Hematopoietic multipotent progenitor cell treated with erythropoietin and hydrocortisone succinate and interleukin-3 and kit ligand, for 15 days (in vitro differentiated cells): ENCODE measurements around the gene TNK2.
A peak's percentile ranks its signal among the peaks of the same experiment; 100 is the strongest.

Source experiments
- DNase-seq: peaks from one replicate; pipeline ENCODE4 v3.0.0-alpha.2; 2015; ENCODE audit warnings: low spot score

The TNK2 gene

DNA sequence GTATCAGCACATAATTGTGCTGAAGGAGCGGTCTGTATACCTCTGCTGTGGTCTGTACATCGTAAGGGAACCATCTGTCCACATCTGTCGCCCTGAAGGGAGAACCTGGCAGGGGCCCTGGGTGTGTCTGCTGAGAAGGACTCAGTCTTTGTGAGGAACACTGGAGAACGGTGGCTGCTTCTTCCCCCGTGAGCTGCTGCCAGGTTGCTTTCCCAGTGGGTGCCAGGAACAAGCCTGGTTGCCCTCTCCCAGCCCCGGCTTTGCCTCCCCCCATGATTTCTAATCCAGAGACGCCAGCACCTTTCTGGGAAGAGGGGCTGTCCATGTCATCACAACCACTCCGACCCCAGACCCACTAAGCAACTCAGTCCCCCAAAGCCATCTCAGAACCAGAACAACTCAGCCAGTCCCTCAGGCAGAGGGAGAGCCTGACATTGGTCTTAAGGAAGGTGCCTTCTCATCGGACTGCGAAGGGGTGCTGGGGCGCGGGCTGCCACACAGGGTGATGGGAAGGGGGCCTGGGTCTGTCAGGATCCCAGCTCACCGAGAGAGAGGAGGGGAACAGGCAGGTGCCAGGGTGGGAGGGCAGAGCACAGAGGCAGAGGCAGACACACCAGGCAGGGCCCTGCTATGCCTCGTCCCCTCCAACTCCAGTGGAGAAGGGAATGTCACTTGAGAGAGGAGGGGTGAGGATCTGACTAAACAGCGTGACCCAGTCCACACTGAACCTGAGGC is 8.5 kb downstream of the TNK2 start:
- DNase-seq: no peak

- DNase-seq: no peak
Measured at GRCh38 chr3:195897853-195898415, 10.4 kb downstream of the TNK2 start.

GRCh38 chr3:195897081-195897852 is 11.1 kb downstream of the TNK2 start:
- peak; percentile 57 for DNase-seq

DNA sequence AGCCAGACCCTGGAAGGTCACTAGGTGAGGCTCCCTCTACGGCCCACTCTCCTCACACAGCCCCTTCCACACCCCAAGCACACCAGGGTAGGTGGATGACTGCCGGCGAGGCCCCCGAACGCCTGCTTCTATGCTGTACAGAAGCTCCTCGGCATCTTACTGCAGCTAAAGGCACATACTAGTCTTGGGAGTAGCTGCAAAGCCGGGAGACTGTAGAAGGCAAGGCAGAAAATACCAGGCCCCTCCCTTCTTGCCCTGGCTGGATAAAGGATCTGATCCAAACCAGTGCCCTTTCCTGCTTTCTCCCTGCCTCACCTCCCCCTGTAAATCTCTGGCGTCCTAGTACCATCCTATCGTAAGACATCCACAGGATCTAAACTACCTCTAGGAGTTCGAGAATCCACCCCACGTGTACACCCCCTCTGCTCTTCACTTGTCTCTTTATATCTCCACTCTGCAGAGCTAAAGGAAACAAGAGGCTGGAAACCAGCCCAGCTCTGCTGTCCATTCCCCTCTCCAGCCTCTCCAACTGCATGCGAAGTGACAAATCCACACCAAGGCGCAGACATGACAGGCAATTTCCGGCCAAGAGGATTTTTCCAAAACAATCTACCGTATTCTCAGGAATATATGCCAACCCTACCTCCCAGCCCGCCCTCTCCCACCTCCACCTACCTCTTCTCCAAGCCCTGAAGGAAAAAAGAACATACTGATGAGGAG is 11.8 kb downstream of the TNK2 start:
- DNase-seq: peak; percentile 43

GRCh38 chr3:195895861-195896360 is 12.4 kb downstream of the TNK2 start:
- DNase-seq: peak; percentile 66

GRCh38 chr3:195895078-195895860 is 13.1 kb downstream of the TNK2 start:
- no peak for DNase-seq

GRCh38 chr3:195893916-195894465 is 14.4 kb downstream of the TNK2 start:
- DNase-seq: no peak

DNA sequence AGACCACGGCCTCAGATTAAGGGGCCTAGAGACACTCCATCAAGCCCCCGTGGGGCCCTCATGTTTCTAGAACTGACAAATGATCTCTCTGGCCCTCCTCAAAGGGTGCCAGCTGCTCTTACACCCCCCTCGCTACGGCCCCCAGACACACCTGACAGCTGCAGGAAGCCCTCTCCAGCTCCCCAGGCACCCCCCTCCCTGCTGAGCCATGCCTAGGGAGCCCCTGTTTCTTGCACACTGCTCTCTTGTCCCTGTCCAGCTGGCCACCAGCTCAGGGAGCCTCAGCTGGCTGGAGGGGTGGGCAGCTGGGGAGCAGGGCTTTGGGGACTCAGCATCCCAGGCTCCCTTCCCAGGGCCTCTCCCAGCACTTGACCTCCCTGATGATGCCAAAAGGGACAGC is 14.8 kb downstream of the TNK2 start:
- DNase-seq: no peak

DNA sequence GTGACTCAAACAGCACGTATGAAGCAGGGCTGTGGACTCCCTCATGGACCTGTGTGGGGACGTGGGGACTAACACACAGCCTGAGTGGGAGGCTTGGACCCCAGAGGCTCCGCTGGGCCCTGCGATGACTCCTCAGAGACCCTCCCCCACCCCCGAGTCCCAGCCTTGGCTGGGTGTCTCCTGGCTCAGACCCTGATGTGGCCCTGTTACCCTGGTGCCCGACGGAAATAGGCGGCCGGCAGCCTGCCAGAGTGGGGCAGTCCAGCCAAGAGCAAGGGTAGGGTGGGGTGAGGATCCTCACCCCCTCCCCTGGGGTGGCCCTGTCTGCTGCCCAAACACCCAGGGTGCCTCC is 15.3 kb downstream of the TNK2 start:
- DNase-seq: no peak

GRCh38 chr3:195892105-195893043 is 16.0 kb downstream of the TNK2 start:
- peak; percentile 16 for DNase-seq

GRCh38 chr3:195891431-195892104 is 16.8 kb downstream of the TNK2 start:
- no peak for DNase-seq

DNA sequence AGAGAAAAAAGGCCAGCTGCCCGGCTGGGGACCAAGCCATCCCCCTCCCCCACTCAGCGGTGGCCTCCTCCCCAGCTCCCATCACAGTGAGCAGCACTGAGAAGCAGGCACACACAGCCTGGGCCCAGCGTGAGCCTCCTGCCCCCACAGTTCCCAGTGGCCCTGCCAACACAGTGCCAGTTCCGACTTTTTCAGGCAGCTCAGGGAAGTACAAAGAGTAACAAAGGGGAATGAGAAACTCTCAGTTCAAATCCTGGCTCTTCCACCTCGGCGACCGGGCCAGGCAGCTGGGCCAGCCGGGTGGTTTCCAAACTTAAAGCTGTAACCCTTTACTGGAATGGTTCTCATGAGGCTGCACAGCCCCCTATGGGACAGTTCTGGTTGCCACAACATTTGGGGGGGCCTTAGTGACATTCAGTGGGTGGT is 18.5 kb downstream of the TNK2 start:
- DNase-seq: no peak

DNA sequence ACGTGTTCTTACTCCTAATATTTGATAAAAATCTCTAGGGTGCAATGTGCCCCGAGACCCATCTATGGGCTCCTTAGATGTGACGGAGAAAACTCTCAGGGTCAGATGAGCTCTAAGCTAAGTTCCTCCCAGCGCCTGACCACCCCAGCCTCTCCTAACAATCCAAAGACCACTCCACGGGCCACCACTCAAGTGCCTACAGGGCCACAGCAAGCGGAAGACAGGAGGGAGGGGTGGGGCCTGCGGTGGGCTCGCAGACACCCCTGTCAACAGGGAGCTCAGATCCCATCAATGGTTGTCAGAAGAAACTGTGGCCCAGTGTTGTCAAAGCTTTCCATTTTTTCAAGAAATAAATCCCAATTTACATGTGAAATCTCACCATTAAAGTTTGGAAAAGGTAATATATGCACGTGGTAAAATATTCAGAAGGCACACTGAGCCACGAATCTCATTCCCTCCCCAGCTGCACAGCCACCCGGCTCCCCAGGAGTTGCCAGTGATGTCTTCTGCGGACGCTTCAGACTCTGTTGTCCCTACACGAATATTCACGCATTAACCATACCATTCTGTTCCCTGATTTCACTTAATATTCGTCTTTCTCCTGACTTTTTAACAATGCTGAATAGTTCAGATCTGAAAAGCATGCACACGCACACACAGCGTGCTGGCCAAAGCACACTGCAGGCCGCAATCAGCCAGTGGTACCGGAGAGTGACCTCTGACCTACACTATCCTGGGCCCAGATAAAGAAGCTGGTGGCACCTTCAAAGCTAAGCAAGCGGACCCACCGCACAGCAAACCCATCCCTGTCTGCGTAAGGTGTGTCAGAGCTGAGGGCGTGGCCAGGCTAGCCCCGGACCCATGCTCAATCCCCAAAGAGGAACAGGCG is 19.1 kb downstream of the TNK2 start:
- DNase-seq: no peak

DNA sequence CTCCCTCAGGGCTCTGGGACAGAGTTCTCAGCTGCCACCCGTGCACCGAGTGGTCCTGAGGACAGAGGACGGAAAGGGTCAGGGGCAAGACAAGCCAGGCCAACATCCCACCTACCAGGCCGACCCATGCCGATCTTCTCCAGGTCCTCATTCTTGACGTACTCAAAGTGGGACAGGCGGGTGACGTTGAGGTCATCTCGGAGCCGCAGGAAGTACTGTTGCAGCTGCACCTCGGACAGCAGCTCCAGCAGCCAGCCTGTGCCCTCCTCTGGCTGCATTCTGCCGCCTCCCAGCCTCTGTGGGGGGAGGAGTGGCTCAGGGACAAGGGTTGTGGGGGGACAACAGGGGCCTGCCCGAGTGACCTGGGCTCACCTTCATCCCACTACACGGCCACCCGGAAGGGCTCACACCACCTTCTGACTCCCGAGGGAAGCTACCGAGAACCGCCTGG is 20.0 kb downstream of the TNK2 start:
- DNase-seq: no peak

GRCh38 chr3:195887670-195888069 is 20.7 kb downstream of the TNK2 start:
- DNase-seq: no peak

DNA sequence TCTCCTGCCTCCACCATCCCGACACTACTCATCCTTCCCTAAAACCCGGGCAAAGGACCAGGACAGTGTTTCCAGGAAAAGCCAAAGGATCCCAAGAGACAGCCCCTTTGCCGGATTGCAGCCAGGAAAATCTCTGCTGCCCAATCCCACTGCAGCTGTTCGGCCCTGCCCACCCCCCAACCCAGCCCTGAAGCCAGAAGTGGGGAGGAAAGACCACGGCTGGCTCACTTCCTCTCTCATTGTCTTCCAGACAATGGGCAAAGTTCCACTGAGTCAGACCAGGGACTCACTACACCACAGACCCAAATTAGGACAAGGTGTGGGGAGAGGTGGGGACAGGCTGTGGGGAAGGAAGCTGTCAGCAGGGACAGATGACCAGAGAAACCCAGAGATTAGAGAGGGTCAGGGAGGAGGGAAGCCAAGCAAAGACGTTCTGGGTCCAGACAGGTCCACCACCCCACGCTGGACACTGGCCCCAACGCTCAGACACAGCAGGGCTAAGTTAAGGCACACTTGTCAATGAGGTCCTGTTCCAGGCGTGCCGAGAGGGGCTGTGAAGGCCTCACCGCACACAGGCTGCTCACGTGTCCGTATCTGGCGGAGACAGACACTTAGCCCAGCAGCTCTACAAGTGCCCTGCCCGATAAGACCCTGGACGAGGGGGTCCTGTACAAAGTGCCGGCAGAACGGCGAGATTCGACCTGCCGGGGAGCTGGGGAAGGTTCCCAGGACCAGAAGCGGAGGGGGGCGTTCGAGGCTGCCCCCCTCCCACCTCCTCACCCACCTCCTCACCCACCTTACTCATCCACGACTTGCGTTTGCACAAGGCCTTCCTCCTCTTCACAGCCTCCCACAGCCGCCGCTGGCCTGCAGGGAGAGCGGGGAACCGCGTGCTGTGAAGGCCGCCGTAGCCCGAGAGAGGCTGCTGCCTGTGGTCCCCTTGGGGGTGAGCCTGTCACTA is 21.9 kb downstream of the TNK2 start:
- no peak for DNase-seq
